ENCODE results near the gene HINFP.
"Not testable (repeated sequence)": the region's sequence is repeated elsewhere in the genome, so short reads cannot be mapped to it uniquely, and the experiment has no call there.

HINFP gene

GRCh38 chr11:119179342-119179741 is 58.0 kb downstream of the HINFP start:
- Histone ChIP-seq H3K4me3 (ENCODE audit: low read depth, low read length) (no peak overlapping the region), H3K36me3 (ENCODE audit: control insufficient read depth, insufficient read depth, low read length) (peaks cover 25% of the 10 kb centered on the region), H3K27ac (ENCODE audit: low read depth, low read length) (no peak overlapping the region), H3K9me3 (ENCODE audit: control insufficient read depth, insufficient read depth, low read depth, low read length) (no peaks in the 10 kb centered on the region), H3K4me1 (ENCODE audit: control insufficient read depth, insufficient read depth, low read length) (no peaks in the 10 kb centered on the region), H3K9ac (ENCODE audit: low read length) (no peak overlapping the region), H3K27me3 (ENCODE audit: control insufficient read depth, insufficient read depth, low read length) (no peaks in the 10 kb centered on the region)

- H3K4me3 ChIP-seq (ENCODE audit: low read depth, low read length): no peak overlapping the region
- H3K27me3 ChIP-seq (ENCODE audit: control insufficient read depth, insufficient read depth, low read length): no peaks in the 10 kb centered on the region
- no peak overlapping the region for H3K27ac ChIP-seq (ENCODE audit: low read depth, low read length)
- no peaks in the 10 kb centered on the region for H3K4me1 ChIP-seq (ENCODE audit: control insufficient read depth, insufficient read depth, low read length)
- H3K9ac ChIP-seq (ENCODE audit: low read length): peak overlapping the region; percentile 36
- H3K36me3 ChIP-seq (ENCODE audit: control insufficient read depth, insufficient read depth, low read length): peaks cover 18% of the 10 kb centered on the region
- H3K9me3 ChIP-seq (ENCODE audit: control insufficient read depth, insufficient read depth, low read depth, low read length): no peaks in the 10 kb centered on the region
Measured at GRCh38 chr11:119179983-119180382, 58.6 kb downstream of the HINFP start.

GRCh38 chr11:119180729-119181676 is 59.6 kb downstream of the HINFP start:
- Histone ChIP-seq H3K36me3 (ENCODE audit: control insufficient read depth, insufficient read depth, low read length) (peaks cover 17% of the 10 kb centered on the region), H3K9me3 (ENCODE audit: control insufficient read depth, insufficient read depth, low read depth, low read length) (no peaks in the 10 kb centered on the region), H3K27ac (ENCODE audit: low read depth, low read length) (no peak overlapping the region), H3K9ac (ENCODE audit: low read length) (no peak overlapping the region), H3K4me3 (ENCODE audit: low read depth, low read length) (no peak overlapping the region), H3K4me1 (ENCODE audit: control insufficient read depth, insufficient read depth, low read length) (no peaks in the 10 kb centered on the region), H3K27me3 (ENCODE audit: control insufficient read depth, insufficient read depth, low read length) (no peaks in the 10 kb centered on the region)

GRCh38 chr11:119181677-119182412 is 60.5 kb downstream of the HINFP start:
- Histone ChIP-seq H3K4me1 (ENCODE audit: control insufficient read depth, insufficient read depth, low read length) (no peaks in the 10 kb centered on the region), H3K9ac (ENCODE audit: low read length) (no peak overlapping the region), H3K36me3 (ENCODE audit: control insufficient read depth, insufficient read depth, low read length) (peaks cover 17% of the 10 kb centered on the region), H3K9me3 (ENCODE audit: control insufficient read depth, insufficient read depth, low read depth, low read length) (no peaks in the 10 kb centered on the region), H3K27me3 (ENCODE audit: control insufficient read depth, insufficient read depth, low read length) (no peaks in the 10 kb centered on the region), H3K4me3 (ENCODE audit: low read depth, low read length) (no peak overlapping the region), H3K27ac (ENCODE audit: low read depth, low read length) (no peak overlapping the region)

- not testable (repeated sequence) for H3K27ac ChIP-seq (ENCODE audit: low read depth, low read length); H3K27me3 ChIP-seq (ENCODE audit: control insufficient read depth, insufficient read depth, low read length); H3K4me3 ChIP-seq (ENCODE audit: low read depth, low read length); H3K9ac ChIP-seq (ENCODE audit: low read length); H3K9me3 ChIP-seq (ENCODE audit: control insufficient read depth, insufficient read depth, low read depth, low read length); H3K4me1 ChIP-seq (ENCODE audit: control insufficient read depth, insufficient read depth, low read length)
- peaks cover 14% of the 10 kb centered on the region; the same call in 1 of the 2 replicates for H3K36me3 ChIP-seq (ENCODE audit: control insufficient read depth, insufficient read depth, low read length)
Measured at GRCh38 chr11:119184399-119184798, 63.0 kb downstream of the HINFP start.

Data from HUES6 (cell line).